Nucleus accumbens (tissue), 56 donors: ENCODE data around the gene EFCAB10.

ENCODE experiments used
- DNase-seq, 56 donors: peaks; one replicate each; lab custom pipeline; 2025; lab: John Stamatoyannopoulos, UW

EFCAB10 gene, protein sequence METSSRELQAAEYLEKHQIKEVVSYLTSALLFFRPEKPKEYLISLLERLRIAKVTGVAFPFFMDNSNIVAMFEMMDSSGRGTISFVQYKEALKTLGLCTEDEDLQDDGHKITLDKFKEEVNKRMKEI

GRCh38 chr7:105581066-105581811 is at the start of gene EFCAB10:
TSS of gene EFCAB10 (minus strand) at chr7:105581493. CDS start at chr7:105581463, 30 bp downstream.
- peak in 55 of 56 donors; percentile 11 to 90 (median 67) for DNase-seq

DNA sequence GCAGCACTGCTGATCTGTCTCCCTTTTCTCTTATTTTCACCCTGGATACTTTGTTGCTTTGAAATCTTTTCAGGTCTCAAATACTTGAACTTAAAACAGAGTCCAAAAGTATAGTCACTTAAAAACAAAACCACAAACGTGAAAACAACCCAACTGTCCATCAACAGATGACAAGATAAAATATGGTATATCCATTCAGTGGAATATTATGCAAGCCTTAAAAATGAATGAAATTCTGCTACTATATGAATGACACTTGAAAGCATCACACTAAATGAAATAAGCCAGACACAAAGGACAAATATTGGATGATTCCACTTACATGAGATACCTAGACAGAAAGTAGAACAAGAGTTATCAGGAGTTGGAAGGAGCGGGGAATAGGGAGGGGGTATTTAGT is 44.7 kb upstream of the EFCAB10 start:
- DNase-seq = no peak

DNA sequence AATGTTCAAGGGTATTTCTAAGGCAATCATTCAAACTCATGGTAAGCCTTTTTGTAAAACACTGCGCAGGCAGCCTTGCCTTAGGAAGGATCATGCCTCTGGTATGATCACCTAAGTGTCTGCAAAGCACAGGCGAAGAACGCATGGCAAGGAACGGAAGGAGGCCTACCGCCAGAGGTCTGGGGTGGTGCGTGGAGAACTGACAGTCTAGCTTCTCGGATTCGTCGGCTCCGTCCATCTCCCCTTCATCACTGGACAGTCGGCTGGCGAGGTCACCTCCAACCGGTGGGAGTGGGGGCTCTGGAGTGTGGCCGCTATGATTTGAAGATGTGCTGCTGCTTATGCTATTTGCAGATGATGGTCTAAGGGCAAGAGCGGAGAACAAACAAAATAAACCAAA is 42.6 kb upstream of the EFCAB10 start:
- no peak for DNase-seq

DNA sequence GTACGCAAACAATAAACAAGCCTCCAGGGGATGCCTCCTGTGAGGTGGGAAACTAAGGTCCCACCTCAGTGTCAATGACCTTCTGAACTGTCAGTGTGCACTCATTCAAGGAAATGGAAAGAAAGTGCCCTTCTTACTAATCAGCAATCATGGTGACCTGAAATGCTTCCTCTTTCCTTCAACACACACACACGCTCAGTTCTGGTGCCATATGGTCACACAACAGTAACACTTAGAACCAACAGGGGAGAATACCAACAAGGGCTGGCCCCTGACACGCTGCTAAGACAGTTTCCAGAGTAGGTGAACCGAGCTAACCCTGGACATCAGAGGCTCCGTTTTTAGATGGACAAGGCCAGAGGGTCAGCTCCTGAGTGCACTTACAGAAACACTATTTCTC is 42.1 kb upstream of the EFCAB10 start:
- DNase-seq = no peak

GRCh38 chr7:105622106-105622731 is 40.9 kb upstream of the EFCAB10 start:
- peak in 27 of 56 donors; percentile 5 to 79 (median 42) for DNase-seq

GRCh38 chr7:105621617-105622016 is 40.3 kb upstream of the EFCAB10 start:
- DNase-seq = peak in 34 of 56 donors; percentile 7 to 64 (median 30)

GRCh38 chr7:105621176-105621575 is 39.9 kb upstream of the EFCAB10 start:
- DNase-seq = no peak

- no peak for DNase-seq
Measured at GRCh38 chr7:105619590-105619989, 38.3 kb upstream of the EFCAB10 start.

- no peak for DNase-seq
Measured at GRCh38 chr7:105618016-105618296, 36.7 kb upstream of the EFCAB10 start.

GRCh38 chr7:105617280-105618015 is 36.2 kb upstream of the EFCAB10 start:
- DNase-seq = no peak

DNA sequence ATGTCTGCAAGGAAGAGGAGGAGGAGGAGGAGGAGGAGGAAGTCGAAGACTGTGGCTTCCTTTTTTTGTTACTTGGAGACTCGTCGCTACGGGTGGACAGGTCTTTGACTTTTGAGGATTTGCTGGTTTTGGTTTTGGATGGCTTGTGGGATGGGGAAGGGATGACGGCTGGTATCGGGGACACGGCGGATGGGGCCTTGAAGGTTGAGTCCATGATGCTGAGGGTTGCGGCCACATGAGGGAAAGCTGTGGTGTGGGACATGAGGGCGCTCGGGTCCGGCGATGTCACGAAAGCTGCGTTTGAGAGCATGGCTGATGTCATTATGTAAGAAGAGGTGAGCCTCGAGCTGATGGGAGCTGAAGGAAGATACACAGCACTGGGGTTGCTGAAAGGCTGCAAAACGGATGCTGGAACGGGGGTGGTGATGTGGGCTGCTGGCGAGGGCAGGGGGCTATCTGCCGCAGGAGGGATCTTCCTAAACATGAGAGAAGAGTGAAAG is 33.1 kb upstream of the EFCAB10 start:
- DNase-seq = no peak

- DNase-seq = no peak
Measured at GRCh38 chr7:105613611-105614330, 32.5 kb upstream of the EFCAB10 start.

- no peak for DNase-seq
Measured at GRCh38 chr7:105612806-105613205, 31.5 kb upstream of the EFCAB10 start.

- no peak for DNase-seq
Measured at GRCh38 chr7:105611856-105612775, 30.8 kb upstream of the EFCAB10 start.

GRCh38 chr7:105610165-105610930 is 29.1 kb upstream of the EFCAB10 start:
- DNase-seq = peak in 7 of 56 donors; percentile 3 to 24 (median 19)

DNA sequence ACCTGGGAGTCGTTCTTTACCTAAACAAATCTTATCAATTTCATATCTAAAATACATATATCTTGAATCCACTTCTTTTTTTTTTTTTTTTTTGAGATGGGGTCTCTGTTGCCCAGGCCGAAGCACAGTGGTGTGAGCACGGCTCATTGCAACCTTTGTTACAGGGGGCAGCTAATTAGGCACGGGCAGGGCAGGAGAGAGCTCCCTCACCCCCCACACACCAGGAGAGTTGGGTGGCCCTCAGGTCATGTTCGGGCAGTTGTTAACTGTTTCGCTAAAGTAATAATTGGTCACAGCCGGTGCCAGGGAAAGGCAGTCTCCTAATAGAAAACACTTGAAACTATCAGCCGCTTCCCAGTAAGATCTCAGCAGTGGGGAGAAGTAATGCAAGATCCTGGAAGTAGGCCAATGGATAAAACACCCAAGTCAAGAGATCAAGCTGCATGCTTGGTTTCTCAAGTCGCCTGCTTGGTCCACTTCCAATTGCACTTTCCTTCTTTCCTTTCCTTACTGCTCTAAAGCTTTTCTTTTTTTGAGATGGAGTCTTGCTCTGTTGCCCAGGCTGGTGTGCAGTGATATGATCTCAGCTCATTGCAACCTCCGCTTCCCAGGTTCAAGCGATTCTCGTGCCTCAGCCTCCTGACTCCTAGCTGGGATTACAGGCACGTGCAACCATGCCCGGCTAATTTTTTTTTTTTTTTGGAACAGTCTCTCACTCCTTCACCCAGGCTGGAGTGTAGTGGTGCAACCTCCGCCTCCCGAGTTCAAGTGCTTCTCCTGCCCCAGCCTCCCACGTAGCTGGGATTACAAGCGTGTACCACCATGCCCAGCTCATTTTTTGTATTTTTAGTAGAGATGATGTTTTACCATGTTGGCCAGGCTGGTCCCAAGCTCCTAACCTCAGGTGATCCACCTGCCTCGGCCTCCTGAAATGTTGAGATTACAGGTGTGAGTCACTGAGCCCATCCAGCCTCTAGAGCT is 21.3 kb upstream of the EFCAB10 start:
- DNase-seq = no peak
